ENCODE results near the gene CCR9. TPM values are rescaled to one million over a fixed set of nuclear protein-coding genes. Genes with fewer than 3 reads are reported as not detected.

Gene CCR9
- total and polyA plus RNA-seq, 10 of the 15 experiments (the other 5 are each of a cell fraction or from before 2014, with no cell fraction given) = 0.05 to 3.9 (median 2.4) TPM

- TF ChIP-seq SIX5 (IDR thresholded peaks at IDR 0.05; ENCODE audit: low read depth, low read length, severe bottlenecking) = no peak
- TF ChIP-seq, protein P1, sequence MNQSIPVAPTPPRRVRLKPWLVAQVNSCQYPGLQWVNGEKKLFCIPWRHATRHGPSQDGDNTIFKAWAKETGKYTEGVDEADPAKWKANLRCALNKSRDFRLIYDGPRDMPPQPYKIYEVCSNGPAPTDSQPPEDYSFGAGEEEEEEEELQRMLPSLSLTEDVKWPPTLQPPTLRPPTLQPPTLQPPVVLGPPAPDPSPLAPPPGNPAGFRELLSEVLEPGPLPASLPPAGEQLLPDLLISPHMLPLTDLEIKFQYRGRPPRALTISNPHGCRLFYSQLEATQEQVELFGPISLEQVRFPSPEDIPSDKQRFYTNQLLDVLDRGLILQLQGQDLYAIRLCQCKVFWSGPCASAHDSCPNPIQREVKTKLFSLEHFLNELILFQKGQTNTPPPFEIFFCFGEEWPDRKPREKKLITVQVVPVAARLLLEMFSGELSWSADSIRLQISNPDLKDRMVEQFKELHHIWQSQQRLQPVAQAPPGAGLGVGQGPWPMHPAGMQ (IDR thresholded peaks at IDR 0.05; ENCODE audit: borderline replicate concordance) = no peak
- TF ChIP-seq RAD51 (IDR thresholded peaks at IDR 0.05) = no peak
- TF ChIP-seq TCF3 (IDR thresholded peaks at IDR 0.05; ENCODE audit: borderline replicate concordance, insufficient read depth, low read depth, low read length) = no peak
- no peak for TF ChIP-seq KLF5 (IDR thresholded peaks at IDR 0.05; ENCODE audit: partially characterized antibody)
- TF ChIP-seq TCF7 (IDR thresholded peaks at IDR 0.05; ENCODE audit: borderline replicate concordance) = no peak
- no peak overlapping the region for H3K4me3 ChIP-seq
- DNase-seq (ENCODE audit: low read depth, low spot score) (no peak), ATAC-seq (no peak), FAIRE-seq (no peak)
- in situ Hi-C loops (cut with MboI) (loop anchor here (5.0 to 10.0 kb wide), 2 partner anchors 266 to 423 kb away; partner anchors contain the start of gene CCR5), intact Hi-C loops (cut with micrococcal nuclease; ENCODE audit: unreplicated experiment) (no loop called here)
- H3K27me3 ChIP-seq (replicated peaks in 1 of 2; ENCODE audit: control insufficient read depth in 2 of 2, insufficient read depth in 2 of 2, low read length in 1 of 2) = no peaks in the 10 kb centered on the region
- H3K27ac ChIP-seq (ENCODE audit: control insufficient read depth, insufficient read depth) = no peak overlapping the region
- H3K79me2 ChIP-seq (ENCODE audit: control insufficient read depth, insufficient read depth, low read length) = no peaks in the 10 kb centered on the region
- BruUV-seq (replicated peaks) = no TSS peak
- no peaks in the 10 kb centered on the region for H3K9me3 ChIP-seq (replicated peaks; ENCODE audit: control insufficient read depth, insufficient read depth, low read length)
- 96% methylated on average over 6 of the region's 6 CpGs for WGBS (ENCODE audit: insufficient coverage, insufficient replicate concordance, low lambda C conversion rate, missing lambda C conversion rate)
- H3K36me3 ChIP-seq (ENCODE audit: control insufficient read depth in 2 of 2, insufficient read depth in 2 of 2, low read length in 1 of 2) = peaks cover 11 to 34% of the 10 kb centered on the region in 2 experiments
- RAD21 ChIA-PET (ENCODE audit: unreplicated experiment) = no interaction called here
- SMC1A ChIA-PET (ENCODE audit: uncharacterized antibody, unreplicated experiment) = interaction anchor here (2.2 kb wide), 1 partner anchor 128 kb away, joined by 8 read pairs; no protein-coding TSS in a partner anchor
- H2AFZ ChIP-seq (ENCODE audit: control insufficient read depth, low read depth, low read length) = no peak overlapping the region
- no peak overlapping the region for H3K4me2 ChIP-seq (ENCODE audit: control insufficient read depth, insufficient read depth)
- CTCF ChIA-PET = interaction anchor here (5.9 kb wide), 1 partner anchor 129 kb away, joined by 53 read pairs; no protein-coding TSS in a partner anchor
- POLR2A ChIA-PET = no interaction called here
- no peaks in the 10 kb centered on the region for H4K20me1 ChIP-seq (ENCODE audit: control insufficient read depth, insufficient read depth)
- H3K4me1 ChIP-seq (ENCODE audit: control insufficient read depth, insufficient read depth, low read length) = no peaks in the 10 kb centered on the region
- H3K9ac ChIP-seq (ENCODE audit: control insufficient read depth, insufficient read depth, low read length) = no peak overlapping the region
Measured at GRCh38 chr3:45948881-45949280, 62.5 kb downstream of the CCR9 start.
